ENCODE measurements around the gene RCE1. TPM values are rescaled to one million over a fixed set of nuclear protein-coding genes. Genes with fewer than 3 reads are reported as not detected.

RCE1 gene
- polyA plus RNA-seq, 2 donors = 17.6 to 19.5 TPM

GRCh38 chr11:66883016-66883965, 40.0 kb downstream of the RCE1 start:
- Histone ChIP-seq H3K27me3 (ENCODE audit: control insufficient read depth in 1 of 2, insufficient read depth in 2 of 2, low read length in 2 of 2) (no peaks in the 10 kb centered on the region), H3K4me1 (ENCODE audit: control insufficient read depth in 2 of 2, insufficient read depth in 2 of 2, low read length in 1 of 2) (peaks cover 7 to 31% of the 10 kb centered on the region in 2 donors), H3K9me3 (ENCODE audit: control insufficient read depth in 2 of 2, insufficient read depth in 1 of 2, low read depth in 1 of 2, low read length in 1 of 2) (no peaks in the 10 kb centered on the region), H3K27ac (ENCODE audit: low read depth in 2 of 2, low read length in 1 of 2) (peak overlapping the region in 1 of 2 donors; percentile 53), H3K4me3 (ENCODE audit: low read depth in 1 of 2, low read length in 2 of 2) (peak overlapping the region; percentile 12 to 23), H3K36me3 (ENCODE audit: control insufficient read depth in 2 of 2, insufficient read depth in 2 of 2, low read length in 1 of 2) (no peaks in the 10 kb centered on the region)
- 30 to 34% methylated on average over 29 of the region's 29 CpGs for WGBS, 2 donors

- H3K36me3 ChIP-seq (ENCODE audit: control insufficient read depth in 2 of 2, insufficient read depth in 2 of 2, low read length in 1 of 2) = no peaks in the 10 kb centered on the region
- WGBS, 2 donors = 91 to 94% methylated on average over 4 of the region's 4 CpGs
- H3K27me3 ChIP-seq (ENCODE audit: control insufficient read depth in 1 of 2, insufficient read depth in 2 of 2, low read length in 2 of 2) = no peaks in the 10 kb centered on the region
- peaks cover 3 to 24% of the 10 kb centered on the region in 2 donors for H3K4me1 ChIP-seq (ENCODE audit: control insufficient read depth in 2 of 2, insufficient read depth in 2 of 2, low read length in 1 of 2)
- H3K9me3 ChIP-seq (ENCODE audit: control insufficient read depth in 2 of 2, insufficient read depth in 1 of 2, low read depth in 1 of 2, low read length in 1 of 2) = no peaks in the 10 kb centered on the region
- H3K27ac ChIP-seq (ENCODE audit: low read depth in 2 of 2, low read length in 1 of 2) = no peak overlapping the region
- no peak overlapping the region for H3K4me3 ChIP-seq (ENCODE audit: low read depth in 1 of 2, low read length in 2 of 2)
These were observed 41.2 kb downstream of the RCE1 start for GRCh38 chr11:66884443-66884842.

GRCh38 chr11:66885469-66885868, 42.2 kb downstream of the RCE1 start:
- 82 to 85% methylated on average over 4 of the region's 4 CpGs for WGBS, 2 donors
- H3K9me3 ChIP-seq (ENCODE audit: control insufficient read depth in 2 of 2, insufficient read depth in 1 of 2, low read depth in 1 of 2, low read length in 1 of 2) = no peaks in the 10 kb centered on the region
- H3K36me3 ChIP-seq (ENCODE audit: control insufficient read depth in 2 of 2, insufficient read depth in 2 of 2, low read length in 1 of 2) = no peaks in the 10 kb centered on the region
- H3K27me3 ChIP-seq (ENCODE audit: control insufficient read depth in 1 of 2, insufficient read depth in 2 of 2, low read length in 2 of 2) = no peaks in the 10 kb centered on the region
- no peak overlapping the region for H3K4me3 ChIP-seq (ENCODE audit: low read depth in 1 of 2, low read length in 2 of 2)
- no peak overlapping the region for H3K27ac ChIP-seq (ENCODE audit: low read depth in 2 of 2, low read length in 1 of 2)
- peaks cover 3 to 22% of the 10 kb centered on the region in 2 donors for H3K4me1 ChIP-seq (ENCODE audit: control insufficient read depth in 2 of 2, insufficient read depth in 2 of 2, low read length in 1 of 2)

- H3K27me3 ChIP-seq (ENCODE audit: control insufficient read depth in 1 of 2, insufficient read depth in 2 of 2, low read length in 2 of 2) = no peaks in the 10 kb centered on the region
- no peak overlapping the region for H3K27ac ChIP-seq (ENCODE audit: low read depth in 2 of 2, low read length in 1 of 2)
- WGBS, 2 donors = 72 to 77% methylated on average over 11 of the region's 11 CpGs
- no peaks in the 10 kb centered on the region for H3K36me3 ChIP-seq (ENCODE audit: control insufficient read depth in 2 of 2, insufficient read depth in 2 of 2, low read length in 1 of 2)
- no peaks in the 10 kb centered on the region for H3K9me3 ChIP-seq (ENCODE audit: control insufficient read depth in 2 of 2, insufficient read depth in 1 of 2, low read depth in 1 of 2, low read length in 1 of 2)
- no peak overlapping the region for H3K4me3 ChIP-seq (ENCODE audit: low read depth in 1 of 2, low read length in 2 of 2)
- H3K4me1 ChIP-seq (ENCODE audit: control insufficient read depth in 2 of 2, insufficient read depth in 2 of 2, low read length in 1 of 2) = peaks cover 3 to 18% of the 10 kb centered on the region in 2 donors
These were observed 42.8 kb downstream of the RCE1 start for GRCh38 chr11:66885950-66886440.

GRCh38 chr11:66886671-66887221, 43.5 kb downstream of the RCE1 start:
- no peak overlapping the region for H3K27ac ChIP-seq (ENCODE audit: low read depth in 2 of 2, low read length in 1 of 2)
- H3K4me1 ChIP-seq (ENCODE audit: control insufficient read depth in 2 of 2, insufficient read depth in 2 of 2, low read length in 1 of 2) = peaks cover 3 to 13% of the 10 kb centered on the region in 2 donors
- WGBS, 2 donors = 81 to 82% methylated on average over 15 of the region's 15 CpGs
- H3K4me3 ChIP-seq (ENCODE audit: low read depth in 1 of 2, low read length in 2 of 2) = no peak overlapping the region
- no peaks in the 10 kb centered on the region for H3K27me3 ChIP-seq (ENCODE audit: control insufficient read depth in 1 of 2, insufficient read depth in 2 of 2, low read length in 2 of 2)
- H3K9me3 ChIP-seq (ENCODE audit: control insufficient read depth in 2 of 2, insufficient read depth in 1 of 2, low read depth in 1 of 2, low read length in 1 of 2) = no peaks in the 10 kb centered on the region
- no peaks in the 10 kb centered on the region for H3K36me3 ChIP-seq (ENCODE audit: control insufficient read depth in 2 of 2, insufficient read depth in 2 of 2, low read length in 1 of 2)

- H3K27ac ChIP-seq (ENCODE audit: low read depth in 2 of 2, low read length in 1 of 2) = no peak overlapping the region
- H3K9me3 ChIP-seq (ENCODE audit: control insufficient read depth in 2 of 2, insufficient read depth in 1 of 2, low read depth in 1 of 2, low read length in 1 of 2) = no peaks in the 10 kb centered on the region
- H3K4me1 ChIP-seq (ENCODE audit: control insufficient read depth in 2 of 2, insufficient read depth in 2 of 2, low read length in 1 of 2) = peaks cover 3 to 9% of the 10 kb centered on the region in 2 donors
- H3K27me3 ChIP-seq (ENCODE audit: control insufficient read depth in 1 of 2, insufficient read depth in 2 of 2, low read length in 2 of 2) = no peaks in the 10 kb centered on the region
- no peaks in the 10 kb centered on the region for H3K36me3 ChIP-seq (ENCODE audit: control insufficient read depth in 2 of 2, insufficient read depth in 2 of 2, low read length in 1 of 2)
- WGBS, 2 donors = 80 to 82% methylated on average over 11 of the region's 11 CpGs
- H3K4me3 ChIP-seq (ENCODE audit: low read depth in 1 of 2, low read length in 2 of 2) = no peak overlapping the region
These were observed 44.3 kb downstream of the RCE1 start for GRCh38 chr11:66887526-66887925.

GRCh38 chr11:66888282-66888681, 45.0 kb downstream of the RCE1 start:
- no peak overlapping the region for H3K4me3 ChIP-seq (ENCODE audit: low read depth in 1 of 2, low read length in 2 of 2)
- no peak overlapping the region for H3K27ac ChIP-seq (ENCODE audit: low read depth in 2 of 2, low read length in 1 of 2)
- H3K9me3 ChIP-seq (ENCODE audit: control insufficient read depth in 2 of 2, insufficient read depth in 1 of 2, low read depth in 1 of 2, low read length in 1 of 2) = no peaks in the 10 kb centered on the region
- WGBS, 2 donors = 81% methylated on average over 10 of the region's 10 CpGs
- no peaks in the 10 kb centered on the region for H3K27me3 ChIP-seq (ENCODE audit: control insufficient read depth in 1 of 2, insufficient read depth in 2 of 2, low read length in 2 of 2)
- H3K36me3 ChIP-seq (ENCODE audit: control insufficient read depth in 2 of 2, insufficient read depth in 2 of 2, low read length in 1 of 2) = no peaks in the 10 kb centered on the region
- H3K4me1 ChIP-seq (ENCODE audit: control insufficient read depth in 2 of 2, insufficient read depth in 2 of 2, low read length in 1 of 2) = peaks cover 0 to 2% of the 10 kb centered on the region in 2 donors

GRCh38 chr11:66889960-66890359, 46.7 kb downstream of the RCE1 start:
- no peak overlapping the region for H3K27ac ChIP-seq (ENCODE audit: low read depth in 2 of 2, low read length in 1 of 2)
- no peaks in the 10 kb centered on the region for H3K4me1 ChIP-seq (ENCODE audit: control insufficient read depth in 2 of 2, insufficient read depth in 2 of 2, low read length in 1 of 2)
- no peaks in the 10 kb centered on the region for H3K9me3 ChIP-seq (ENCODE audit: control insufficient read depth in 2 of 2, insufficient read depth in 1 of 2, low read depth in 1 of 2, low read length in 1 of 2)
- H3K27me3 ChIP-seq (ENCODE audit: control insufficient read depth in 1 of 2, insufficient read depth in 2 of 2, low read length in 2 of 2) = no peaks in the 10 kb centered on the region
- H3K4me3 ChIP-seq (ENCODE audit: low read depth in 1 of 2, low read length in 2 of 2) = no peak overlapping the region
- 78 to 82% methylated on average over 8 of the region's 8 CpGs for WGBS, 2 donors
- no peaks in the 10 kb centered on the region for H3K36me3 ChIP-seq (ENCODE audit: control insufficient read depth in 2 of 2, insufficient read depth in 2 of 2, low read length in 1 of 2)

GRCh38 chr11:66891851-66892660, 48.8 kb downstream of the RCE1 start:
- H3K36me3 ChIP-seq (ENCODE audit: control insufficient read depth in 2 of 2, insufficient read depth in 2 of 2, low read length in 1 of 2) = no peaks in the 10 kb centered on the region
- peak overlapping the region; percentile 84 to 88 for H3K27ac ChIP-seq (ENCODE audit: low read depth in 2 of 2, low read length in 1 of 2)
- H3K4me3 ChIP-seq (ENCODE audit: low read depth in 1 of 2, low read length in 2 of 2) = no peak overlapping the region
- no peaks in the 10 kb centered on the region for H3K4me1 ChIP-seq (ENCODE audit: control insufficient read depth in 2 of 2, insufficient read depth in 2 of 2, low read length in 1 of 2)
- WGBS, 2 donors = 44 to 51% methylated on average over 14 of the region's 14 CpGs
- no peaks in the 10 kb centered on the region for H3K27me3 ChIP-seq (ENCODE audit: control insufficient read depth in 1 of 2, insufficient read depth in 2 of 2, low read length in 2 of 2)
- H3K9me3 ChIP-seq (ENCODE audit: control insufficient read depth in 2 of 2, insufficient read depth in 1 of 2, low read depth in 1 of 2, low read length in 1 of 2) = no peaks in the 10 kb centered on the region

All from esophagus (tissue), 2 donors.